NOMO-1 treated with DMSO at 0.1 percent for 48 hours (cell line): ENCODE data around the gene COPB2.
A peak's percentile ranks its signal among the peaks of the same experiment; 100 is the strongest.
"Not testable (repeated sequence)": the region's sequence is repeated elsewhere in the genome, so short reads cannot be mapped to it uniquely, and the experiment has no call there.

ENCODE experiments used
- DNase-seq: peaks from one replicate; lab custom pipeline; 2025; ENCODE audit not compliant: unreplicated experiment; lab: John Stamatoyannopoulos, UW

COPB2 gene

GRCh38 chr3:139389552-139390368, at the start of gene COPB2:
Gene COPB2 (minus strand): TSS chr3:139389647. CDS start chr3:139389550, 97 bp downstream.
- peak; percentile 100 for DNase-seq

GRCh38 chr3:139434764-139435307, 45.4 kb upstream of the COPB2 start:
- no peak for DNase-seq

- DNase-seq: no peak
Measured at GRCh38 chr3:139434228-139434627, 44.8 kb upstream of the COPB2 start.

- DNase-seq: no peak
Measured at GRCh38 chr3:139433089-139433488, 43.6 kb upstream of the COPB2 start.

- DNase-seq: no peak
Measured at GRCh38 chr3:139430493-139430892, 41.0 kb upstream of the COPB2 start.

GRCh38 chr3:139427283-139428060, 38.0 kb upstream of the COPB2 start:
- peak; percentile 98 for DNase-seq

- DNase-seq: no peak
Measured at GRCh38 chr3:139425745-139426400, 36.4 kb upstream of the COPB2 start.

GRCh38 chr3:139423232-139423631, 33.8 kb upstream of the COPB2 start:
- DNase-seq: no peak

- DNase-seq: no peak
Measured at GRCh38 chr3:139421460-139421859, 32.0 kb upstream of the COPB2 start.

- no peak for DNase-seq
Measured at GRCh38 chr3:139421040-139421439, 31.6 kb upstream of the COPB2 start.

- DNase-seq: no peak
Measured at GRCh38 chr3:139418144-139418543, 28.7 kb upstream of the COPB2 start.

GRCh38 chr3:139416275-139416674, 26.8 kb upstream of the COPB2 start:
- no peak for DNase-seq

GRCh38 chr3:139414608-139415224, 25.3 kb upstream of the COPB2 start:
- no peak for DNase-seq

GRCh38 chr3:139412891-139413290, 23.4 kb upstream of the COPB2 start:
- not testable (repeated sequence) for DNase-seq

- DNase-seq: not testable (repeated sequence)
Measured at GRCh38 chr3:139401155-139401554, 11.7 kb upstream of the COPB2 start.

GRCh38 chr3:139396707-139397106, 7.3 kb upstream of the COPB2 start:
- DNase-seq: no peak

- DNase-seq: no peak
Measured at GRCh38 chr3:139394116-139394515, 4.7 kb upstream of the COPB2 start.

- DNase-seq: peak; percentile 50
Measured at GRCh38 chr3:139388821-139389551, 461 bp downstream of the COPB2 start.

- DNase-seq: no peak
Measured at GRCh38 chr3:139388077-139388476, 1.4 kb downstream of the COPB2 start.

GRCh38 chr3:139382291-139382690, 7.2 kb downstream of the COPB2 start:
- not testable (repeated sequence) for DNase-seq
